Natural killer cell (primary cell): ENCODE measurements around the gene SASH3. TPM values are rescaled to one million over a fixed set of nuclear protein-coding genes. Genes with fewer than 3 reads are reported as not detected.

Experiments
- ATAC-seq, 3 donors: fragments of 150-1000 bp in 2 of 3; fragments of 200-7000 bp in 1 of 3; cut with Tn5 transposase; 1 replicate in 1 of 3; 2 replicates in 2 of 3; pipeline ENCODE4 v1.10.0; 2021; ENCODE audit warnings: mild to moderate bottlenecking in 2 of 3, moderate library complexity in 2 of 3
- DNase-seq, 2 donors: peaks; one replicate each; pipeline versions ENCODE4 v3.0.0 to v3.0.0-alpha.2; 2013 to 2021; ENCODE audit warnings: mixed read lengths in 1 of 2
- H3K27ac ChIP-seq: one replicate; pipeline ENCODE4 v1.5.1; 2013; ENCODE audit warnings: mild to moderate bottlenecking, low read length
- H3K27me3 ChIP-seq: one replicate; pipeline ENCODE4 v1.6.1; 2013; ENCODE audit warnings: low read length; ENCODE audit not compliant: control insufficient read depth, insufficient read depth
- H3K36me3 ChIP-seq: one replicate; pipeline ENCODE4 v1.6.1; 2013; ENCODE audit warnings: low read length; ENCODE audit not compliant: control insufficient read depth, insufficient read depth
- H3K4me1 ChIP-seq: one replicate; pipeline ENCODE4 v1.6.1; 2013; ENCODE audit warnings: low read length; ENCODE audit not compliant: control insufficient read depth, insufficient read depth
- H3K4me3 ChIP-seq: one replicate; pipeline ENCODE4 v1.5.1; 2013; ENCODE audit warnings: low read length
- H3K9me3 ChIP-seq: one replicate; pipeline ENCODE4 v1.6.1; 2013; ENCODE audit warnings: low read length; ENCODE audit not compliant: control insufficient read depth, insufficient read depth
- H3K27ac Mint-ChIP-seq, 2 donors: one replicate each; pipeline ENCODE4 v1.8.0; 2022; ENCODE audit warnings: mild to moderate bottlenecking in 2 of 2, mixed read lengths in 2 of 2, moderate library complexity in 1 of 2
- H3K27me3 Mint-ChIP-seq, 2 donors: one replicate each; pipeline ENCODE4 v1.8.0; 2022; ENCODE audit warnings: low read depth in 2 of 2, mixed read lengths in 2 of 2
- H3K36me3 Mint-ChIP-seq: one replicate; pipeline ENCODE4 v1.8.0; 2022; ENCODE audit warnings: mixed read lengths
- H3K4me1 Mint-ChIP-seq, 2 donors: one replicate each; pipeline ENCODE4 v1.8.0; 2022; ENCODE audit warnings: mixed read lengths in 2 of 2
- H3K4me3 Mint-ChIP-seq: one replicate; pipeline ENCODE4 v1.8.0; 2022; ENCODE audit warnings: mild to moderate bottlenecking, moderate library complexity, mixed read lengths
- H3K9me3 Mint-ChIP-seq, 2 donors: one replicate each; pipeline ENCODE4 v1.8.0; 2022; ENCODE audit warnings: mixed read lengths in 2 of 2
- WGBS: methylation state at CpG from one replicate; pipeline ENCODE4 v1.1.7; 2013; ENCODE audit warnings: missing lambda C conversion rate; ENCODE audit not compliant: insufficient coverage; 5-methylcytosine and 5-hydroxymethylcytosine counted together
- intact Hi-C: fragments of 100-400 bp; cut with micrococcal nuclease; formaldehyde crosslinking; loops from one replicate; pipeline ENCODE4 v1.14.2; 2022
- total RNA-seq, 4 donors: library from RNA; stranded (reverse); fragments of 120-200 nt in 1 of 4; gene quantifications; one replicate each; pipeline versions ENCODE4 v1.2.3 to v1.2.4, GENCODE V29; 2013 to 2022
- TF ChIP-seq, protein P1 (sequence below): fragments of 200-600 bp; IDR thresholded peaks from one replicate; pipeline ENCODE4 v1.8.0; 2022; ENCODE audit warnings: antibody characterized with exemption

Gene SASH3
- total RNA-seq, 3 donors from 2014 or later (not counting 1 experiment from before 2014, with no cell fraction given), result 356 to 403 (median 392) TPM

DNA sequence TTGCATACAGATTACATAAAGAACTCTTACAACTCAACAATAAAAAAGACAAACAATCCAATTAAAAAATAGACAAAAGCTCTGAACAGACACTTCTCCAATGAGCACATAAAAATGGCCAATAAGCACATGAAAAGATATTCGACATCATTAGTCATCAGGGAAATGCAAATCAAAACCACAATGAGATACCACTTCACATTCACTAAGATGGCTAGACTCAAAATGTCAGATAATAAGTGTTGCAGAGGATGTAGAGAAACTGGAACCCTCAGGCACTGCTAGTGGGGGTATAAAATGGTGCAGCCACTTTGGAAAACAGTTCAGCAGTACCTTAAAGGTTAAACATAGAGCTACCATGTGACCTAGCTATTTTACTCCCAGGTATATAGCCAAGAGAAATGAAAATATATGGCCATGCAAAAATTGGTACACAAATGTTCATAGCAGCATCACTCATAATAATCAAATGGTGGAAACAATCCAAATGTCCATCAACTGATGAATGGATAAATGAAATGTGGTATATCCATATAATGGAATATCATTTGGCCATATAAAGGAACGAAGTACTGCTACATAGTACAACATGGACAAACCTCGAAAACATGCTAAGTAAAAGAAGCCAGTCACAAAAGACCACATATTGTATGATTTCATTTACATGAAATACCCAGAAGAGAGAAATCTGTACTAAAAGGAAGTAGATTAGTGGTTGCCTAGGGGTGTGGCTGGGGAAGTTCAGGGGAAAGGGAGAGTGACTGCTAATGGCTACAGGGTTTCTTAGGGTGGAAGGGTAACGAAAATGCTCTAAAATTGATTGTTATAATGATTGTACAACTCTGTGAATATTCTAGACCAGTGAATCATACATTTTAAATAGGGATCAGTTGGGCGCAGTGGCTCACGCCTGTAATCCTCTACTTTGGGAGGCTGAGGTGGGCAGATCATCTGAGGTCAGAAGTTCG is 29.4 kb downstream of the SASH3 start:
- no peaks in the 10 kb centered on the region for H3K4me1 ChIP-seq
- H3K27me3 Mint-ChIP-seq, result no peaks in the 10 kb centered on the region
- H3K9me3 Mint-ChIP-seq, result no peaks in the 10 kb centered on the region
- peak overlapping the region in 1 of 2 donors; percentile 36 for H3K27ac Mint-ChIP-seq
- no peaks in the 10 kb centered on the region for H3K27me3 ChIP-seq
- H3K4me3 Mint-ChIP-seq, result no peak overlapping the region
- no peaks in the 10 kb centered on the region for H3K9me3 ChIP-seq
- TF ChIP-seq, protein P1, sequence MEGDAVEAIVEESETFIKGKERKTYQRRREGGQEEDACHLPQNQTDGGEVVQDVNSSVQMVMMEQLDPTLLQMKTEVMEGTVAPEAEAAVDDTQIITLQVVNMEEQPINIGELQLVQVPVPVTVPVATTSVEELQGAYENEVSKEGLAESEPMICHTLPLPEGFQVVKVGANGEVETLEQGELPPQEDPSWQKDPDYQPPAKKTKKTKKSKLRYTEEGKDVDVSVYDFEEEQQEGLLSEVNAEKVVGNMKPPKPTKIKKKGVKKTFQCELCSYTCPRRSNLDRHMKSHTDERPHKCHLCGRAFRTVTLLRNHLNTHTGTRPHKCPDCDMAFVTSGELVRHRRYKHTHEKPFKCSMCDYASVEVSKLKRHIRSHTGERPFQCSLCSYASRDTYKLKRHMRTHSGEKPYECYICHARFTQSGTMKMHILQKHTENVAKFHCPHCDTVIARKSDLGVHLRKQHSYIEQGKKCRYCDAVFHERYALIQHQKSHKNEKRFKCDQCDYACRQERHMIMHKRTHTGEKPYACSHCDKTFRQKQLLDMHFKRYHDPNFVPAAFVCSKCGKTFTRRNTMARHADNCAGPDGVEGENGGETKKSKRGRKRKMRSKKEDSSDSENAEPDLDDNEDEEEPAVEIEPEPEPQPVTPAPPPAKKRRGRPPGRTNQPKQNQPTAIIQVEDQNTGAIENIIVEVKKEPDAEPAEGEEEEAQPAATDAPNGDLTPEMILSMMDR, result no peak
- DNase-seq, result no peak
- no peaks in the 10 kb centered on the region for H3K36me3 ChIP-seq
- H3K36me3 Mint-ChIP-seq, result no peaks in the 10 kb centered on the region
- H3K4me3 ChIP-seq, result no peak overlapping the region
- peaks cover 10 to 15% of the 10 kb centered on the region in 2 donors for H3K4me1 Mint-ChIP-seq
- 80% methylated on average over 5 of the region's 7 CpGs for WGBS
- intact Hi-C loops, result no loop called here
- no peak overlapping the region for H3K27ac ChIP-seq
- ATAC-seq, result peak in 2 of 3 donors; percentile 25 to 64

DNA sequence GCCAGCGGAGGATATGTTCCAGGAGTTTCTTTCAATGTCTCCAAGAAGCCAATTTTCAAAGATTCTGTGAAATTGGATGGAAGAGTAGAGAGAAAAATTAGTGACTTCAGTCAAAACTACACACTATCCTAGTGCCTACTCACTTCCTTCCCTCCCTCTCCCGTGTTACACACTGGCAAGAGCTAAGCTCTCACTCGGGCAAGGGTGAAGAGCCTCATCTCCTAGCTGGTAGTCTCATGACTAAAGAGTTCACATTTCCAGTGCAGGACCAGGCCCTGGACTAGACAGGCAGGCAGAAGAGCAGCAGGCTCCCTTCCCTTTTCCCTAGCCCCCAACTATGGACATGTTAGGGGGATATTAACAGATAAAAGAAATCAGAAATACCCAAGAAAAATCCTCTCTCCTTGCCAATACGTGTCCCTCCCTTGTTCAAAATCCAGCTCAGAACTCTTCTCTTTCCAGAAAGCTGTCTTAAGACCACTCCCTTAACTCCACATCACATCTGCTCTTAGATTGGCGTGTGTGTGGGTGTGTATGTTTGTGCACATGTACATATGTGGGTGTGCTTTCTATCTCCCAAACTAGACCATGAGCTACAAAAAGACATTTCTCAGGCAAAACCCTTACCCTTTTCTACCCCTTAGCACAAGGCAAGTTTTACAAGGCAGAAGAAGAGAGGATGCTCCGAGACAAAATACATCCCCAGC is 34.1 kb downstream of the SASH3 start:
- Histone ChIP-seq H3K4me3 (no peak overlapping the region), H3K36me3 (no peaks in the 10 kb centered on the region), H3K27me3 (no peaks in the 10 kb centered on the region), H3K9me3 (no peaks in the 10 kb centered on the region), H3K4me1 (no peaks in the 10 kb centered on the region), H3K27ac (no peak overlapping the region)
- Mint-ChIP-seq H3K27me3 (no peaks in the 10 kb centered on the region), H3K9me3 (no peaks in the 10 kb centered on the region), H3K4me1 (peaks cover 6% of the 10 kb centered on the region in 2 donors), H3K27ac (no peak overlapping the region), H3K4me3 (no peak overlapping the region), H3K36me3 (no peaks in the 10 kb centered on the region)
- intact Hi-C loops, result no loop called here
- 59% methylated on average over 2 of the region's 6 CpGs for WGBS
- ATAC-seq (no peak), DNase-seq (no peak)
- TF ChIP-seq, protein P1, result no peak

DNA sequence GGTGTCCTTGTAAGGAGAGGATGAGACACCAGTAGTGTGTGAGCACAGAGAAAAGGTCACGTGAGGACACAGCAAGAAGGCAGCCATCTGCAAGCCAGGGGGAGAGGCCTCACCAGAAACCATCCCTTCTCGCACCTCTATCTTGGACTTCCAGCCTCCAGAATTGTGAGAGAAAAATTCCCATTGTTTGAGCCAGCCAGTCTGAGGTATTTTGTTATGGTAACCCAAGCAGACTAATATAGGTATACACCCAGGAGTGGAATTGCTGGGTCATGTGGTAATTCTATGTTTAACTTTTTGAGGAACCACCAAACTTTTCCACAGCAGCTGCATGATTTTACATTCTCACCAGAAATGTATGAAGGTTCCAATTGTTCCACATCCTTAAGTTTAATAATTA is 38.4 kb downstream of the SASH3 start:
- Mint-ChIP-seq H3K36me3 (no peaks in the 10 kb centered on the region), H3K4me1 (no peaks in the 10 kb centered on the region), H3K27ac (no peak overlapping the region), H3K9me3 (no peaks in the 10 kb centered on the region), H3K4me3 (no peak overlapping the region), H3K27me3 (no peaks in the 10 kb centered on the region)
- intact Hi-C loops, result no loop called here
- no peak overlapping the region for H3K27ac ChIP-seq
- no peaks in the 10 kb centered on the region for H3K27me3 ChIP-seq
- 100% methylated on average over 1 of the region's 2 CpGs for WGBS
- TF ChIP-seq, protein P1, result no peak
- no peaks in the 10 kb centered on the region for H3K9me3 ChIP-seq
- H3K36me3 ChIP-seq, result no peaks in the 10 kb centered on the region
- DNase-seq (no peak), ATAC-seq (no peak)
- no peak overlapping the region for H3K4me3 ChIP-seq
- no peaks in the 10 kb centered on the region for H3K4me1 ChIP-seq
